GM12878 (cell line): ENCODE results near the gene AADACL2. TPM values are rescaled to one million over a fixed set of nuclear protein-coding genes. Genes with fewer than 3 reads are reported as not detected.

ENCODE experiments used
- ATAC-seq: fragments of 200-7000 bp; cut with Tn5 transposase; 3 replicates; pipeline ENCODE4 v1.9.1; 2020; ENCODE audit warnings: mild to moderate bottlenecking, moderate library complexity
- BruUV-seq: library from RNA; stranded (reverse); fragments of 400-500 nt; replicated peaks from 2 replicates; lab custom pipeline; 2021; lab: Mats Ljungman, UMichigan
- CTCF ChIA-PET: fragments of 300-600 bp; sonication (Branson Sonifier 250); formaldehyde crosslinking; extraction: SDS; loops from one replicate; lab custom pipeline; 2021; ENCODE audit warnings: inconsistent platforms; lab: Yijun Ruan, JAX
- POLR2A ChIA-PET: fragments of 350-600 bp; formaldehyde crosslinking; extraction: SDS; loops from one replicate; lab custom pipeline; 2021; ENCODE audit warnings: inconsistent platforms; lab: Charles Lee
- RAD21 ChIA-PET: fragments of 300-600 bp; sonication (Branson Sonifier 250); formaldehyde crosslinking; loops from one replicate; lab custom pipeline; 2023; ENCODE audit warnings: antibody characterized with exemption; ENCODE audit not compliant: unreplicated experiment; lab: Charles Lee
- SMC1A ChIA-PET: fragments of 300-600 bp; sonication (Branson Sonifier 250); formaldehyde crosslinking; loops from one replicate; lab custom pipeline; 2023; ENCODE audit not compliant: unreplicated experiment, uncharacterized antibody; lab: Charles Lee
- DNase-seq: peaks from one replicate; pipeline ENCODE4 v3.0.0-alpha.2; 2011; ENCODE audit warnings: low read depth, low spot score
- FAIRE-seq: peaks from 3 replicates; lab custom pipeline; 2011; peaks lifted over from hg19 to GRCh38; lab: Jason Lieb, UNC
- H2AFZ ChIP-seq: 2 replicates; pipeline ENCODE4 v1.6.0; 2011; ENCODE audit warnings: low read depth, low read length, control low read depth; ENCODE audit not compliant: control insufficient read depth
- H3K27ac ChIP-seq: 2 replicates; pipeline ENCODE4 v1.5.1; 2011; ENCODE audit warnings: control low read depth; ENCODE audit not compliant: control insufficient read depth, insufficient read depth
- H3K27me3 ChIP-seq, 2 experiments: replicated peaks in 1 of 2; 2 replicates each; pipeline versions ENCODE4 v1.6.0 to v1.6.1; 2011; ENCODE audit warnings: low read length in 1 of 2; ENCODE audit not compliant: control insufficient read depth in 2 of 2, insufficient read depth in 2 of 2
- H3K36me3 ChIP-seq, 2 experiments: 2 replicates each; pipeline ENCODE4 v1.5.1; 2011; ENCODE audit warnings: low read length in 1 of 2; ENCODE audit not compliant: control insufficient read depth in 2 of 2, insufficient read depth in 2 of 2
- H3K4me1 ChIP-seq: 2 replicates; pipeline ENCODE4 v1.6.1; 2011; ENCODE audit warnings: mild to moderate bottlenecking, low read length, moderate library complexity, mixed read lengths; ENCODE audit not compliant: control insufficient read depth, insufficient read depth
- H3K4me2 ChIP-seq: 2 replicates; pipeline ENCODE4 v1.6.0; 2011; ENCODE audit warnings: control low read depth; ENCODE audit not compliant: control insufficient read depth, insufficient read depth
- H3K4me3 ChIP-seq: fragments of 200-600 bp; sonication (generic); 2 replicates; pipeline ENCODE4 v1.5.1; 2016
- H3K79me2 ChIP-seq: 2 replicates; pipeline ENCODE4 v1.6.0; 2011; ENCODE audit warnings: low read length; ENCODE audit not compliant: control insufficient read depth, insufficient read depth
- H3K9ac ChIP-seq: 2 replicates; pipeline ENCODE4 v1.8.0; 2011; ENCODE audit warnings: low read length, control low read depth, mixed read lengths; ENCODE audit not compliant: control insufficient read depth, insufficient read depth
- H3K9me3 ChIP-seq: replicated peaks from 3 replicates; pipeline ENCODE4 v1.5.1; 2011; ENCODE audit warnings: mild to moderate bottlenecking, low read length; ENCODE audit not compliant: control insufficient read depth, insufficient read depth
- H4K20me1 ChIP-seq: 2 replicates; pipeline ENCODE4 v1.6.0; 2011; ENCODE audit not compliant: control insufficient read depth, insufficient read depth
- EED ChIP-seq: sonication (generic); IDR thresholded peaks from 2 replicates; pipeline ENCODE4 v1.6.1; 2016; ENCODE audit warnings: antibody characterized with exemption, low read depth
- IRF4 ChIP-seq: IDR thresholded peaks from 2 replicates; pipeline ENCODE4 v1.6.1; 2011; ENCODE audit warnings: low read depth, low read length
- KLF5 ChIP-seq: fragments of 450-650 bp; IDR thresholded peaks from 2 replicates; pipeline ENCODE4 v1.6.1; 2014; ENCODE audit warnings: mild to moderate bottlenecking; ENCODE audit not compliant: partially characterized antibody
- MTA2 ChIP-seq: fragments of 450-650 bp; IDR thresholded peaks from 2 replicates; pipeline ENCODE4 v1.6.1; 2016; ENCODE audit warnings: low read depth, mild to moderate bottlenecking, moderate library complexity
- NFYB ChIP-seq: IDR thresholded peaks from 2 replicates; pipeline ENCODE4 v1.6.1; 2011; ENCODE audit warnings: low read depth, mild to moderate bottlenecking, low read length, improper control_type of control experiment, moderate library complexity; ENCODE audit not compliant: insufficient read depth
- TARDBP ChIP-seq: IDR thresholded peaks from 2 replicates; pipeline ENCODE4 v1.6.1; 2016; ENCODE audit warnings: borderline replicate concordance
- WGBS: methylation state at CpG from one replicate; pipeline ENCODE4 v1.1.6; 2016; ENCODE audit warnings: low lambda C conversion rate; ENCODE audit not compliant: insufficient replicate concordance, insufficient coverage; ENCODE audit errors: missing lambda C conversion rate; 5-methylcytosine and 5-hydroxymethylcytosine counted together
- in situ Hi-C: fragments of 300-500 bp; cut with MboI; formaldehyde crosslinking; loops from 9 replicates; pipeline ENCODE4 v1.14.3; 2018; ENCODE audit warnings: mixed read lengths
- intact Hi-C: fragments of 100-400 bp; cut with micrococcal nuclease; formaldehyde crosslinking; loops from one replicate; pipeline ENCODE4 v1.14.2; 2022; ENCODE audit not compliant: unreplicated experiment
- polyA plus RNA-seq, 11 experiments: library from polyadenylated mRNA; depleted of rRNA in 4 of 11; unstranded in 6 of 11; stranded (reverse) in 5 of 11; fragments of >200 nt; fragmentation: Nextera tagmentation in 4 of 11; fragmentation: Illumina TruSeq in 1 of 11; extraction: Ambion mirVana in 4 of 11; extraction: Trizol in 1 of 11; gene quantifications; 1 replicate in 1 of 11; 2 replicates in 10 of 11; pipeline versions ENCODE4 v1.2.1 to v1.2.3, GENCODE V29; 2011 to 2016; ENCODE audit warnings: inconsistent platforms in 2 of 11, missing spikeins in 2 of 11, low read depth in 1 of 11
- total RNA-seq, 4 experiments: library from RNA; depleted of rRNA in 3 of 4; stranded (reverse); fragments of >200 nt in 3 of 4; fragmentation: Illumina TruSeq in 1 of 4; extraction: Trizol in 1 of 4; gene quantifications; 2 replicates each; pipeline versions ENCODE4 v1.2.1 to v1.2.3, GENCODE V29; 2013 to 2021
- TF ChIP-seq, protein P1 (sequence below): IDR thresholded peaks from 2 replicates; pipeline ENCODE4 v1.6.1; 2012; ENCODE audit warnings: mild to moderate bottlenecking, low read depth, low read length
- TF ChIP-seq, protein P2 (sequence below): fragments of 450-650 bp; formaldehyde crosslinking; IDR thresholded peaks from 2 replicates; pipeline ENCODE4 v1.4.0; 2022; ENCODE audit warnings: mild to moderate bottlenecking, moderate library complexity
- TF ChIP-seq, protein P3 (sequence below): fragments of 450-650 bp; IDR thresholded peaks from 2 replicates; pipeline ENCODE4 v1.6.1; 2017; ENCODE audit warnings: mild to moderate bottlenecking, moderate library complexity

The AADACL2 gene
- total and polyA plus RNA-seq, 10 of the 15 experiments (the other 5 are each of a cell fraction or from before 2014, with no cell fraction given) = not detected

DNA sequence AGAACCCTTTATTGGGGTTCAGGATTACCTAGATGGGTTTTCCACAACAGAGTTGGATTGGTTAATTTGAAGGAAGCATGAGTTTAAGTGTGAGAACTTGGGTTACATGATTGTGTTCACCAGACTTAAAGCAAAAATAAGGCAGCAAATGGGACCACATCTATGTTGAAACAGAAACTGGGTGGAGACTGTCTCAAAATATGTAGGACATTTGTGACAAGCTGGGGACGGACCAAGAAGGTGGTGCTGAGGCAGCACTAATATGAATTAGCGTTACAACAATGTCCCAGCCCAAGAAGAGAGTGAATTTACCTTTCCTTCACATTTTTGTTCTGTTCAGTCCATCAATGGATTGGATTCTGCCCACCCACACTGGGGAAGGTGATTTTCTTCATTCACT, 866 bp upstream of the AADACL2 start:
- Histone ChIP-seq H3K4me2 (no peak overlapping the region), H3K4me3 (no peak overlapping the region), H3K27ac (no peak overlapping the region), H3K9ac (no peak overlapping the region), H3K79me2 (no peaks in the 10 kb centered on the region), H2AFZ (no peak overlapping the region), H3K9me3 (no peaks in the 10 kb centered on the region), H3K4me1 (no peaks in the 10 kb centered on the region), H3K36me3 (no peaks in the 10 kb centered on the region), H4K20me1 (no peaks in the 10 kb centered on the region), H3K27me3 (no peaks in the 10 kb centered on the region)
- no peak for DNase-seq
- WGBS = 0% methylated on average over 2 of the region's 2 CpGs
- no TSS peak for BruUV-seq
- FAIRE-seq = no peak
- intact Hi-C loops = no loop called here
- TF ChIP-seq NFYB (no peak), TARDBP (no peak), MTA2 (no peak), EED (no peak), IRF4 (no peak), KLF5 (no peak)
- TF ChIP-seq, protein P1, sequence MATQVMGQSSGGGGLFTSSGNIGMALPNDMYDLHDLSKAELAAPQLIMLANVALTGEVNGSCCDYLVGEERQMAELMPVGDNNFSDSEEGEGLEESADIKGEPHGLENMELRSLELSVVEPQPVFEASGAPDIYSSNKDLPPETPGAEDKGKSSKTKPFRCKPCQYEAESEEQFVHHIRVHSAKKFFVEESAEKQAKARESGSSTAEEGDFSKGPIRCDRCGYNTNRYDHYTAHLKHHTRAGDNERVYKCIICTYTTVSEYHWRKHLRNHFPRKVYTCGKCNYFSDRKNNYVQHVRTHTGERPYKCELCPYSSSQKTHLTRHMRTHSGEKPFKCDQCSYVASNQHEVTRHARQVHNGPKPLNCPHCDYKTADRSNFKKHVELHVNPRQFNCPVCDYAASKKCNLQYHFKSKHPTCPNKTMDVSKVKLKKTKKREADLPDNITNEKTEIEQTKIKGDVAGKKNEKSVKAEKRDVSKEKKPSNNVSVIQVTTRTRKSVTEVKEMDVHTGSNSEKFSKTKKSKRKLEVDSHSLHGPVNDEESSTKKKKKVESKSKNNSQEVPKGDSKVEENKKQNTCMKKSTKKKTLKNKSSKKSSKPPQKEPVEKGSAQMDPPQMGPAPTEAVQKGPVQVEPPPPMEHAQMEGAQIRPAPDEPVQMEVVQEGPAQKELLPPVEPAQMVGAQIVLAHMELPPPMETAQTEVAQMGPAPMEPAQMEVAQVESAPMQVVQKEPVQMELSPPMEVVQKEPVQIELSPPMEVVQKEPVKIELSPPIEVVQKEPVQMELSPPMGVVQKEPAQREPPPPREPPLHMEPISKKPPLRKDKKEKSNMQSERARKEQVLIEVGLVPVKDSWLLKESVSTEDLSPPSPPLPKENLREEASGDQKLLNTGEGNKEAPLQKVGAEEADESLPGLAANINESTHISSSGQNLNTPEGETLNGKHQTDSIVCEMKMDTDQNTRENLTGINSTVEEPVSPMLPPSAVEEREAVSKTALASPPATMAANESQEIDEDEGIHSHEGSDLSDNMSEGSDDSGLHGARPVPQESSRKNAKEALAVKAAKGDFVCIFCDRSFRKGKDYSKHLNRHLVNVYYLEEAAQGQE = no peak
- TF ChIP-seq, protein P2, sequence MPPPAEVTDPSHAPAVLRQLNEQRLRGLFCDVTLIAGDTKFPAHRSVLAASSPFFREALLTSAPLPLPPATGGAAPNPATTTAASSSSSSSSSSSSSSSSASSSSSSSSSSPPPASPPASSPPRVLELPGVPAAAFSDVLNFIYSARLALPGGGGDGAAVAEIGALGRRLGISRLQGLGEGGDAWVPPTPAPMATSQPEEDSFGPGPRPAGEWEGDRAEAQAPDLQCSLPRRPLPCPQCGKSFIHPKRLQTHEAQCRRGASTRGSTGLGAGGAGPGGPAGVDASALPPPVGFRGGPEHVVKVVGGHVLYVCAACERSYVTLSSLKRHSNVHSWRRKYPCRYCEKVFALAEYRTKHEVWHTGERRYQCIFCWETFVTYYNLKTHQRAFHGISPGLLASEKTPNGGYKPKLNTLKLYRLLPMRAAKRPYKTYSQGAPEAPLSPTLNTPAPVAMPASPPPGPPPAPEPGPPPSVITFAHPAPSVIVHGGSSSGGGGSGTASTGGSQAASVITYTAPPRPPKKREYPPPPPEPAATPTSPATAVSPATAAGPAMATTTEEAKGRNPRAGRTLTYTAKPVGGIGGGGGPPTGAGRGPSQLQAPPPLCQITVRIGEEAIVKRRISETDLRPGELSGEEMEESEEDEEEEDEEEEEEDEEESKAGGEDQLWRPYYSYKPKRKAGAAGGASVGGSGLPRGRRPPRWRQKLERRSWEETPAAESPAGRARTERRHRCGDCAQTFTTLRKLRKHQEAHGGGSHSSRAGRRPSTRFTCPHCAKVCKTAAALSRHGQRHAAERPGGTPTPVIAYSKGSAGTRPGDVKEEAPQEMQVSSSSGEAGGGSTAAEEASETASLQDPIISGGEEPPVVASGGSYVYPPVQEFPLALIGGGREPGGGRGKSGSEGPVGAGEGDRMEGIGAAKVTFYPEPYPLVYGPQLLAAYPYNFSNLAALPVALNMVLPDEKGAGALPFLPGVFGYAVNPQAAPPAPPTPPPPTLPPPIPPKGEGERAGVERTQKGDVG = no peak
- TF ChIP-seq, protein P3, sequence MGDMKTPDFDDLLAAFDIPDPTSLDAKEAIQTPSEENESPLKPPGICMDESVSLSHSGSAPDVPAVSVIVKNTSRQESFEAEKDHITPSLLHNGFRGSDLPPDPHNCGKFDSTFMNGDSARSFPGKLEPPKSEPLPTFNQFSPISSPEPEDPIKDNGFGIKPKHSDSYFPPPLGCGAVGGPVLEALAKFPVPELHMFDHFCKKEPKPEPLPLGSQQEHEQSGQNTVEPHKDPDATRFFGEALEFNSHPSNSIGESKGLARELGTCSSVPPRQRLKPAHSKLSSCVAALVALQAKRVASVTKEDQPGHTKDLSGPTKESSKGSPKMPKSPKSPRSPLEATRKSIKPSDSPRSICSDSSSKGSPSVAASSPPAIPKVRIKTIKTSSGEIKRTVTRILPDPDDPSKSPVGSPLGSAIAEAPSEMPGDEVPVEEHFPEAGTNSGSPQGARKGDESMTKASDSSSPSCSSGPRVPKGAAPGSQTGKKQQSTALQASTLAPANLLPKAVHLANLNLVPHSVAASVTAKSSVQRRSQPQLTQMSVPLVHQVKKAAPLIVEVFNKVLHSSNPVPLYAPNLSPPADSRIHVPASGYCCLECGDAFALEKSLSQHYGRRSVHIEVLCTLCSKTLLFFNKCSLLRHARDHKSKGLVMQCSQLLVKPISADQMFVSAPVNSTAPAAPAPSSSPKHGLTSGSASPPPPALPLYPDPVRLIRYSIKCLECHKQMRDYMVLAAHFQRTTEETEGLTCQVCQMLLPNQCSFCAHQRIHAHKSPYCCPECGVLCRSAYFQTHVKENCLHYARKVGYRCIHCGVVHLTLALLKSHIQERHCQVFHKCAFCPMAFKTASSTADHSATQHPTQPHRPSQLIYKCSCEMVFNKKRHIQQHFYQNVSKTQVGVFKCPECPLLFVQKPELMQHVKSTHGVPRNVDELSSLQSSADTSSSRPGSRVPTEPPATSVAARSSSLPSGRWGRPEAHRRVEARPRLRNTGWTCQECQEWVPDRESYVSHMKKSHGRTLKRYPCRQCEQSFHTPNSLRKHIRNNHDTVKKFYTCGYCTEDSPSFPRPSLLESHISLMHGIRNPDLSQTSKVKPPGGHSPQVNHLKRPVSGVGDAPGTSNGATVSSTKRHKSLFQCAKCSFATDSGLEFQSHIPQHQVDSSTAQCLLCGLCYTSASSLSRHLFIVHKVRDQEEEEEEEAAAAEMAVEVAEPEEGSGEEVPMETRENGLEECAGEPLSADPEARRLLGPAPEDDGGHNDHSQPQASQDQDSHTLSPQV = no peak
- in situ Hi-C loops = no loop called here
- no peak for ATAC-seq
- ChIA-PET RAD21 (no interaction called here), POLR2A (no interaction called here), CTCF (no interaction called here), SMC1A (interaction anchor here (1.0 to 1.5 kb wide), 2 partner anchors 26 to 103 kb away, joined by 3 read pairs; no protein-coding TSS in a partner anchor)
